RCC 7860 (cell line): ENCODE results near the gene CIT.

ENCODE experiments used
- DNase-seq: peaks from one replicate; pipeline ENCODE4 v3.0.0-alpha.2; 2015; ENCODE audit warnings: low spot score
- FAIRE-seq: peaks from 2 replicates; lab custom pipeline; 2012; peaks lifted over from hg19 to GRCh38; lab: Jason Lieb, UNC

CIT gene

GRCh38 chr12:119748497-119748896, 128.6 kb downstream of the CIT start:
- FAIRE-seq (no peak), DNase-seq (peak; percentile 13)

GRCh38 chr12:119746169-119746568, 131.0 kb downstream of the CIT start:
- FAIRE-seq (no peak), DNase-seq (no peak)

- DNase-seq (no peak), FAIRE-seq (no peak)
Observed at GRCh38 chr12:119744900-119745606, 132.1 kb downstream of the CIT start.

GRCh38 chr12:119742700-119743099, 134.4 kb downstream of the CIT start:
- DNase-seq (no peak), FAIRE-seq (no peak)

- DNase-seq (no peak), FAIRE-seq (no peak)
Observed at GRCh38 chr12:119740830-119741229, 136.3 kb downstream of the CIT start.

GRCh38 chr12:119735079-119735478, 142.0 kb downstream of the CIT start:
- FAIRE-seq = no peak
- DNase-seq = no peak

GRCh38 chr12:119730381-119730780, 146.7 kb downstream of the CIT start:
- no peak for DNase-seq
- FAIRE-seq = no peak

- FAIRE-seq = no peak
- no peak for DNase-seq
Observed at GRCh38 chr12:119729871-119730270, 147.2 kb downstream of the CIT start.

- DNase-seq = no peak
- no peak for FAIRE-seq
Observed at GRCh38 chr12:119728444-119728745, 148.7 kb downstream of the CIT start.

GRCh38 chr12:119727600-119728443, 149.3 kb downstream of the CIT start:
- DNase-seq = peak; percentile 16
- FAIRE-seq = no peak

- DNase-seq = no peak
- no peak for FAIRE-seq
Observed at GRCh38 chr12:119725523-119725922, 151.6 kb downstream of the CIT start.

- DNase-seq = no peak
- FAIRE-seq = no peak
Observed at GRCh38 chr12:119721306-119721705, 155.8 kb downstream of the CIT start.

- DNase-seq (no peak), FAIRE-seq (no peak)
Observed at GRCh38 chr12:119720349-119720748, 156.8 kb downstream of the CIT start.

GRCh38 chr12:119718141-119718540, 159.0 kb downstream of the CIT start:
- DNase-seq (no peak), FAIRE-seq (no peak)

GRCh38 chr12:119715268-119715620, 161.9 kb downstream of the CIT start:
- no peak for FAIRE-seq
- DNase-seq = peak; percentile 27

- FAIRE-seq = no peak
- no peak for DNase-seq
Observed at GRCh38 chr12:119714614-119715267, 162.4 kb downstream of the CIT start.

- FAIRE-seq = no peak
- DNase-seq = no peak
Observed at GRCh38 chr12:119713551-119714031, 163.5 kb downstream of the CIT start.

- DNase-seq (no peak), FAIRE-seq (no peak)
Observed at GRCh38 chr12:119712721-119713120, 164.4 kb downstream of the CIT start.

GRCh38 chr12:119711693-119712092, 165.4 kb downstream of the CIT start:
- no peak for DNase-seq
- FAIRE-seq = no peak

- DNase-seq = no peak
- no peak for FAIRE-seq
Observed at GRCh38 chr12:119710965-119711551, 166.1 kb downstream of the CIT start.

GRCh38 chr12:119710374-119710964, 166.7 kb downstream of the CIT start:
- FAIRE-seq = no peak
- DNase-seq = no peak
